UCSD-AML1 (cell line): Measurements from ENCODE around the gene DENND5A.

Experiments used
- DNase-seq: peaks from one replicate; lab custom pipeline; 2025; ENCODE audit not compliant: unreplicated experiment; lab: John Stamatoyannopoulos, UW

DENND5A gene

GRCh38 chr11:9265211-9266131 lies at the start of gene DENND5A:
Gene DENND5A (minus strand): TSS chr11:9265350. CDS start chr11:9265069, 281 bp downstream.
- peak; percentile 89 for DNase-seq

- DNase-seq = peak; percentile 99
Observed at GRCh38 chr11:9314291-9315077, 49.3 kb upstream of the DENND5A start, which contains the start of gene TMEM41B. Gene TMEM41B (minus strand): TSS chr11:9314593. CDS start chr11:9314441, 152 bp downstream.

GRCh38 chr11:9313648-9314290 lies 48.6 kb upstream of the DENND5A start:
- DNase-seq = peak; percentile 39

GRCh38 chr11:9310485-9311090 lies 45.4 kb upstream of the DENND5A start:
- no peak for DNase-seq

- no peak for DNase-seq
Observed at GRCh38 chr11:9304178-9304577, 39.0 kb upstream of the DENND5A start.

GRCh38 chr11:9302448-9302847 lies 37.3 kb upstream of the DENND5A start:
- DNase-seq = no peak

GRCh38 chr11:9301720-9302119 lies 36.6 kb upstream of the DENND5A start:
- DNase-seq = no peak

- DNase-seq = no peak
Observed at GRCh38 chr11:9293646-9294045, 28.5 kb upstream of the DENND5A start.

GRCh38 chr11:9285850-9286587 lies 20.9 kb upstream of the DENND5A start:
- DNase-seq = no peak

GRCh38 chr11:9280655-9281301 lies 15.6 kb upstream of the DENND5A start:
- DNase-seq = peak; percentile 27

- no peak for DNase-seq
Observed at GRCh38 chr11:9277176-9277575, 12.0 kb upstream of the DENND5A start.

- DNase-seq = peak; percentile 32
Observed at GRCh38 chr11:9276571-9276970, 11.4 kb upstream of the DENND5A start.

GRCh38 chr11:9274499-9275258 lies 9.5 kb upstream of the DENND5A start:
- no peak for DNase-seq

GRCh38 chr11:9273376-9274336 lies 8.5 kb upstream of the DENND5A start:
- DNase-seq = peak; percentile 20

GRCh38 chr11:9269492-9270013 lies 4.4 kb upstream of the DENND5A start:
- no peak for DNase-seq

- no peak for DNase-seq
Observed at GRCh38 chr11:9267680-9268079, 2.5 kb upstream of the DENND5A start.

- DNase-seq = no peak
Observed at GRCh38 chr11:9266926-9267325, 1.8 kb upstream of the DENND5A start.
